ENCODE data around the gene PPFIBP2. TPM values are rescaled to one million over a fixed set of nuclear protein-coding genes. Genes with fewer than 3 reads are reported as not detected.

PPFIBP2 gene
- total RNA-seq, 1 donor from 2014 or later: 10.1 TPM

DNA sequence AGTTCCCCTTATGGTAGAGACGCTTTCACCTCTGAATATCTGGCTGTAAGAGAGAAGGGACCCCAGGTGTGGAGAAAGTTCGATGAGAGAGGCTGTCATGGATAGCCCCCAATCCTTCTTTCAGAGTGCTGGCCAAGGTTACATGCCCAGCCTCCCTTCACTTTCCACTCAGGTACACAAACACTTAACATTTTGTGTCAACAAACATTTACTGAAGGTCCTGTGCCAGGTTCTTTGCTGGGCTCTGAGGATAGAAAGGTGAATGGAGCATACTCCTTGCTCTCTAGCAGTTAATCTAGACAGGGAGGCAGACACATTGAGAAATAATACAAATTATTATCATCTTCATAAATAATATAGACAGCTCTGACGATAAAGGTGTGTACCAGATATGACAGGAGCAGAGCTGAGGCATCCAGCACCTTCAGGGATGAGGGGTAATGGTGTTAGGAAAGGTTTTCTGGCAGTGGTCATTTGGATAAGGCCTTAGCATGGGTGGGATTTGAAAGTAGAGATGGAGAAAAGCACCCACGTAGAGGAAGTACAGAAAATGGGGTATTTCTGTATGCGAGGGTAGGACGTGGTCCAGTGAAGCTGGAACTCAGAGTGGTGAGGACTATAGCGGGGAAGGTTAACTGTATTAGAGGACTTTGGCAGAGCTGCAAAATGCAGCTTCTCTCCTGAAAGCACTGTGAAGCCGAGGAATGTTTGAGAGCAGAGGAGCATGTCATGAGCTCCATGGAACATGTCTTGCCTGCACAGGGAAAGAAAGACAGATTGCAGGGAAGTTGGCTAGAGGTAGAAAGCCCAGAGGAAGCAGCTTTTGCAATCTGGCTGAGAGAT, 19.6 kb downstream of the PPFIBP2 start:
- TF ChIP-seq, protein P1, sequence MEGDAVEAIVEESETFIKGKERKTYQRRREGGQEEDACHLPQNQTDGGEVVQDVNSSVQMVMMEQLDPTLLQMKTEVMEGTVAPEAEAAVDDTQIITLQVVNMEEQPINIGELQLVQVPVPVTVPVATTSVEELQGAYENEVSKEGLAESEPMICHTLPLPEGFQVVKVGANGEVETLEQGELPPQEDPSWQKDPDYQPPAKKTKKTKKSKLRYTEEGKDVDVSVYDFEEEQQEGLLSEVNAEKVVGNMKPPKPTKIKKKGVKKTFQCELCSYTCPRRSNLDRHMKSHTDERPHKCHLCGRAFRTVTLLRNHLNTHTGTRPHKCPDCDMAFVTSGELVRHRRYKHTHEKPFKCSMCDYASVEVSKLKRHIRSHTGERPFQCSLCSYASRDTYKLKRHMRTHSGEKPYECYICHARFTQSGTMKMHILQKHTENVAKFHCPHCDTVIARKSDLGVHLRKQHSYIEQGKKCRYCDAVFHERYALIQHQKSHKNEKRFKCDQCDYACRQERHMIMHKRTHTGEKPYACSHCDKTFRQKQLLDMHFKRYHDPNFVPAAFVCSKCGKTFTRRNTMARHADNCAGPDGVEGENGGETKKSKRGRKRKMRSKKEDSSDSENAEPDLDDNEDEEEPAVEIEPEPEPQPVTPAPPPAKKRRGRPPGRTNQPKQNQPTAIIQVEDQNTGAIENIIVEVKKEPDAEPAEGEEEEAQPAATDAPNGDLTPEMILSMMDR (conservative IDR thresholded peaks at IDR 0.05): no peak
- H3K9me3 Mint-ChIP-seq: no peaks in the 10 kb centered on the region
- DNase-seq (ENCODE audit: low read depth, low spot score): no peak
- H3K36me3 Mint-ChIP-seq (ENCODE audit: low read depth): no peaks in the 10 kb centered on the region
- peaks cover 12% of the 10 kb centered on the region for H3K27me3 Mint-ChIP-seq (ENCODE audit: low read depth)
- H3K4me3 Mint-ChIP-seq: no peak overlapping the region
- H3K4me1 Mint-ChIP-seq: no peaks in the 10 kb centered on the region
- H3K27ac Mint-ChIP-seq (ENCODE audit: unreplicated experiment): no peak overlapping the region

DNA sequence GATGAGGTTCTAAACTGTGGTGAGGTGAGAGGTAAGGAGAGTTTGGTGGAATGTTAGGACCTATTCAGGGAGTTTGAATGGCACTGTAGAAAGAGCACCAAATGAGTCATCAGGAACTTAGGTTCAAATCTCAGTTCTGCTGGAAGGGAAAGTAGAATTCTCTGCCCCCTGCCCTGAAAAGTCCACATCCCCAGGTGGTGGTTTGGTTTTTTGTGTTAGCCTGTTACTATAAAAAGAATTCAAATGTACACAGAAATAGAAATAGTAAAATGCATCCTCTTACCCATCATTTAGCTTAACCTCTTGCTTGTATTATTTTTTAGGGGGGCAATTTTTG, 20.2 kb downstream of the PPFIBP2 start:
- H3K27ac Mint-ChIP-seq (ENCODE audit: unreplicated experiment): no peak overlapping the region
- H3K4me3 Mint-ChIP-seq: no peak overlapping the region
- no peaks in the 10 kb centered on the region for H3K9me3 Mint-ChIP-seq
- peaks cover 12% of the 10 kb centered on the region for H3K27me3 Mint-ChIP-seq (ENCODE audit: low read depth)
- DNase-seq (ENCODE audit: low read depth, low spot score): no peak
- H3K4me1 Mint-ChIP-seq: peaks cover 4% of the 10 kb centered on the region
- TF ChIP-seq, protein P1 (conservative IDR thresholded peaks at IDR 0.05): no peak
- no peaks in the 10 kb centered on the region for H3K36me3 Mint-ChIP-seq (ENCODE audit: low read depth)

- no peak for DNase-seq (ENCODE audit: low read depth, low spot score)
- TF ChIP-seq, protein P1 (conservative IDR thresholded peaks at IDR 0.05): peak; percentile 35
- H3K4me1 Mint-ChIP-seq: peaks cover 11% of the 10 kb centered on the region
- no peaks in the 10 kb centered on the region for H3K9me3 Mint-ChIP-seq
- H3K36me3 Mint-ChIP-seq (ENCODE audit: low read depth): no peaks in the 10 kb centered on the region
- H3K27ac Mint-ChIP-seq (ENCODE audit: unreplicated experiment): no peak overlapping the region
- no peak overlapping the region for H3K4me3 Mint-ChIP-seq
- peaks cover 12% of the 10 kb centered on the region for H3K27me3 Mint-ChIP-seq (ENCODE audit: low read depth)
These were observed 22.3 kb downstream of the PPFIBP2 start for GRCh38 chr11:7536100-7536499.

DNA sequence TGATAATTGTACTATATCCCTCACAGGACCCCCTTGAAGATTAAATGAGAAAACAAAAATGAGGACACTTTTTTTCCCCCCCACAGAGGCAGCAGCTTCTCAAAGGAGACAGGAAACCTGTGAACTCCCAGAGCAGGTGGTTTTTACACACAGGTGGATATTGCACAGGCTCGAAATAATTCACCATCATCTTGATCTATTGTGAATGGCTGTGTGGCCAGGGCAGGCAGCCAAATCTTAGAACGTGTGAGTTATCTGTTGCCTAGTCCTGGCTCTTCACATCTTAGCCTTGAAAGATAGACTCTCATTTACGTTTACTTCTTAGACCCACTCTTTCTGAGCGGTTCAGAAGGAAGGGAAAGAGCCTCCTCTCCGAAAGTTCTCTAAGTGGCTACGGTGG, 23.5 kb downstream of the PPFIBP2 start:
- Mint-ChIP-seq H3K27me3 (ENCODE audit: low read depth) (peaks cover 12% of the 10 kb centered on the region), H3K36me3 (ENCODE audit: low read depth) (no peaks in the 10 kb centered on the region), H3K4me1 (peaks cover 11% of the 10 kb centered on the region), H3K4me3 (no peak overlapping the region), H3K27ac (ENCODE audit: unreplicated experiment) (no peak overlapping the region), H3K9me3 (no peaks in the 10 kb centered on the region)
- TF ChIP-seq, protein P1 (conservative IDR thresholded peaks at IDR 0.05): no peak
- DNase-seq (ENCODE audit: low read depth, low spot score): no peak

DNA sequence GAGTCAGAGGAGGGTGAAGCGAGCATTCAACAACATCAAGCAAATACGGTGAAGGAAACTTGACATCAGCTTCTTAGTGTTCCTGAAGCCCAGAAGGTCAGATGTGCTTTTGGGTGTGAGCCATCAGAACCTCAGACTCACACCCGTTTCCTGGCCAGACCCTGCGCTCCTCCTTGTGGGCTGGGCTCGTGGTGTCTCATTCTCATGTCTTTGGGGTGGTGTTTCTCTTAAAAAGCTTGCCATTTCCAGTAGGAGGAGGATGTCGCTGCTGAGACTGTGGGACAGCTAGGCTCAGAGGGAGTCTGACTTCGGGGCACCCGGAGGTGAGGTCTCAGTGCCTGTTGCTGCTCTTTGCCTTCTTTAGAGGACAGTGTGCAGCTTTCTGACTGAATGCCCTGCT, 24.2 kb downstream of the PPFIBP2 start:
- peaks cover 12% of the 10 kb centered on the region for H3K27me3 Mint-ChIP-seq (ENCODE audit: low read depth)
- TF ChIP-seq, protein P1 (conservative IDR thresholded peaks at IDR 0.05): no peak
- H3K4me3 Mint-ChIP-seq: no peak overlapping the region
- H3K4me1 Mint-ChIP-seq: peaks cover 11% of the 10 kb centered on the region
- no peaks in the 10 kb centered on the region for H3K36me3 Mint-ChIP-seq (ENCODE audit: low read depth)
- H3K9me3 Mint-ChIP-seq: no peaks in the 10 kb centered on the region
- DNase-seq (ENCODE audit: low read depth, low spot score): no peak
- H3K27ac Mint-ChIP-seq (ENCODE audit: unreplicated experiment): peak overlapping the region; percentile 16
